AG04449 (cell line): ENCODE measurements around the gene SP140L.

Experiments used
- CTCF ChIA-PET: fragments of 350-600 bp; formaldehyde crosslinking; extraction: SDS; loops from one replicate; lab custom pipeline; 2021; ENCODE audit warnings: antibody characterized with exemption; lab: Yijun Ruan, JAX
- POLR2A ChIA-PET: fragments of 400-600, 350-600 bp; formaldehyde crosslinking; extraction: SDS; loops from one replicate; lab custom pipeline; 2020; ENCODE audit warnings: antibody characterized with exemption, inconsistent platforms; lab: Yijun Ruan, JAX
- DNase-seq: peaks from one replicate; pipeline ENCODE4 v3.0.0-alpha.2; 2010; ENCODE audit warnings: low read depth, low spot score
- H3K4me3 ChIP-seq: 2 replicates; pipeline ENCODE4 v1.5.1; 2011; ENCODE audit warnings: low read depth, mild to moderate bottlenecking, control low read depth, low read length
- CTCF ChIP-seq: IDR thresholded peaks from one replicate; pipeline ENCODE4 v1.5.1; 2011; ENCODE audit warnings: mild to moderate bottlenecking, moderate library complexity, low read length, control low read depth, inconsistent platforms; ENCODE audit not compliant: insufficient read depth; ENCODE audit errors: missing control alignments

The SP140L gene

GRCh38 chr2:230346465-230346864, 19.5 kb downstream of the SP140L start:
- H3K4me3 ChIP-seq: no peak overlapping the region
- ChIA-PET POLR2A (no interaction called here), CTCF (interaction anchor here (1.3 kb wide), 1 partner anchor 19 kb away, joined by 3 read pairs; no protein-coding TSS in a partner anchor)
- no peak for TF ChIP-seq CTCF
- DNase-seq: no peak

- DNase-seq: no peak
- ChIA-PET POLR2A (no interaction called here), CTCF (interaction anchor here (1.3 kb wide), 1 partner anchor 19 kb away, joined by 3 read pairs; no protein-coding TSS in a partner anchor)
- H3K4me3 ChIP-seq: no peak overlapping the region
- no peak for TF ChIP-seq CTCF
Observed at GRCh38 chr2:230346921-230347533, 20.0 kb downstream of the SP140L start.

- no peak for DNase-seq
- ChIA-PET POLR2A (interaction anchor here (1.0 kb wide), 1 partner anchor 10 kb away, joined by 3 read pairs; no protein-coding TSS in a partner anchor), CTCF (interaction anchor here (1.3 kb wide), 1 partner anchor 20 kb away, joined by 3 read pairs; no protein-coding TSS in a partner anchor)
- TF ChIP-seq CTCF: no peak
- no peak overlapping the region for H3K4me3 ChIP-seq
Observed at GRCh38 chr2:230347659-230348305, 20.8 kb downstream of the SP140L start.

GRCh38 chr2:230348787-230349186, 21.8 kb downstream of the SP140L start:
- ChIA-PET POLR2A (interaction anchor here (1.0 kb wide), 1 partner anchor 9 kb away, joined by 3 read pairs; no protein-coding TSS in a partner anchor), CTCF (no interaction called here)
- no peak for DNase-seq
- no peak overlapping the region for H3K4me3 ChIP-seq
- TF ChIP-seq CTCF: no peak

- TF ChIP-seq CTCF: no peak
- DNase-seq: peak; percentile 16
- ChIA-PET CTCF (no interaction called here), POLR2A (no interaction called here)
- no peak overlapping the region for H3K4me3 ChIP-seq
Observed at GRCh38 chr2:230356084-230356483, 29.1 kb downstream of the SP140L start.

- ChIA-PET CTCF (no interaction called here), POLR2A (no interaction called here)
- no peak for TF ChIP-seq CTCF
- DNase-seq: no peak
- H3K4me3 ChIP-seq: no peak overlapping the region
Observed at GRCh38 chr2:230358305-230358704, 31.3 kb downstream of the SP140L start.
